ENCODE data around the gene OSBP2. TPM values are rescaled to one million over a fixed set of nuclear protein-coding genes. Genes with fewer than 3 reads are reported as not detected.
A peak's percentile ranks its signal among the peaks of the same experiment; 100 is the strongest.
"Not testable (repeated sequence)": the region's sequence is repeated elsewhere in the genome, so short reads cannot be mapped to it uniquely, and the experiment has no call there.

The OSBP2 gene
- polyA plus RNA-seq, 1 donor = 4.4 TPM

DNA sequence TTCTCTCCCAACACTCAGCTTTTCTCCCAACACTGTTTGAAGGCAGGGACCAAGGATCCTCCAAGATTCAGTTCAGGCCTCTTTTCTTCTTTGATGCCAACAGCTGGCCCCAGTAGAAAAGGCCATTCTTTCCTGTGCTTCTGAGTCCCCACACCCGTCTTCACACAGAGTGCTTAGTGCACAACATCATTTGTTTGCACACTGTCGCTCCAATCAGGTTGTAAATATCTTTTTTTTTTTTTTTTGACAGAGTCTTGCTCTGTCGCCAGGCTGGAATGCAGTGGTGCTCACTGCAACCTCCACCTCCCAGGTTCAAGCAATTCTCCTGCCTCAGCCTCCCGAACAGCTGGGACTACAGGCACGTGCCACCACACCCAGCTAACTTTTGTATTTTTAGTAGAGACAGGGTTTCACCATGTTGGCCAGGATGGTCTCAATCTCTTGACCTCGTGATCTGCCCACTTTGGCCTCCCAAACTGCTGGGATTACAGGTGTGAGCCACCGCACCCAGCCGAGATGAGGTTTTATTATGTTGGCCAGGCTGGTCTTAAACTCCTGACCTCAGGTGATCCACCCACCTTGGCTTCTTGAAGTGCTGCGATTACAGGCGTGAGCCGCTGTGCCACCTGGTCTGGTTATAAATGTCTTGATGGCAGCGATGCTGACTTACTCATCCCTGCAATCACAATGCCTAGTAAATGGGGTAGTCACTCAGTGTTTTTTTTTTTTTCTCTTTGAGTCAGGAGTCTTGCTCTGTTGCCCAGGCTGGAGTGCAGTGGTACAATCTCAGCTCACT, 14.6 kb upstream of the OSBP2 start:
- not testable (repeated sequence) for DNase-seq

DNA sequence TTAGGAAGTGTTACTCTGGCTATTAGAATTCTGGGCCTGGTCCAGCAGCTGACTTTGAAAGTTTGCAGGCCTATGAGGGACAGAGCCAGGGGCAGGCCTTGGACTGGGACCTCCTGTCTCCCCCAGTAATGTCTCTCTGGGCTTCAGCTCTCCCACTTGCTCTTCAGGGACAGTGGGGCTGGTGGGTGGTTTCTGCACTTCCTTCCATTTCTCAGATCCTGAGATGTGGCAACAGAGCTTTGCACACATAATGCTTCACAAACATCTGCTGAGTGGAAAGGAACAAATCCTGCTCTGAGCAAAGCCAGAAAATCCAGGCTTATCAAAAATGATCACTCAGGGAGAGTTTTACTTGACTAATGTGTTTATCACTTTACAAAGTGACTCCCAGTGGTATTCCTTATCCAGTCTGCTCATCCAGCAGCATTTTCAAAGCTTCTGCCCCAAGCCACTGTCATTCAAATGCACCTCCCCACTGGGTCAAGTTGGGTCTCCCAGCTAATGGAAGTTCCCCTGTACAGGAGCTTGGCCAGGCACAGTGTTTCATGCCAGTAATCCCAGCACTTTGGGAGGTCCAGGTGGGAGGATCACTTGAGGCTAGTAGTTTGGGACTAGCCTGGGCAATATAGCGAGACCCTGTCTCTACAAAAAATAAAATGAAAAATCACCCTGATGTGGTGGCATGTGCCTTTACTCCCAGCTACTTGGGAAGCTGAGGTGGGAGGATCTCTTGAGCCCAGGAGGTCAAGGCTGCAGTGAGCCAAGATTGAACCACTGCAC, 13.5 kb upstream of the OSBP2 start:
- no peak for DNase-seq

DNA sequence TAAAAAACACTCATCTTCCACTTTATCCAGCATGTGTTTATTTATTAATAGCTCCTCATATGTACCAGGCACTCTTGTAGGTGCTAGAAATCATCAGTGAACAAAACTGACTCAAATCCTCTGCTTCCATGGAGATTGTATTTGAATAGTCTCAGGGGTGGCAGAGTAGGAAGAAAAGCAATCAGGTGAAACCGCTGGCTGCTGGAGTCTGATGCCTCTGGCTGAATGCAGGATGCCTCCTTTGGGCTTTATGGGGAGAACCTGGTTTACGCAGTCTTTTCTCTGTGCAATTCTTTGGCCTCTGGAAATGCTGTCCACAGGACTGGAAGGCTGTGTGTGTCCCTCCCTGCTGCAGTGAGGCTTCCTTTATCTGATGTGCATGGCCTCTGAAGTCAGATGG, 12.8 kb upstream of the OSBP2 start:
- DNase-seq = no peak

DNA sequence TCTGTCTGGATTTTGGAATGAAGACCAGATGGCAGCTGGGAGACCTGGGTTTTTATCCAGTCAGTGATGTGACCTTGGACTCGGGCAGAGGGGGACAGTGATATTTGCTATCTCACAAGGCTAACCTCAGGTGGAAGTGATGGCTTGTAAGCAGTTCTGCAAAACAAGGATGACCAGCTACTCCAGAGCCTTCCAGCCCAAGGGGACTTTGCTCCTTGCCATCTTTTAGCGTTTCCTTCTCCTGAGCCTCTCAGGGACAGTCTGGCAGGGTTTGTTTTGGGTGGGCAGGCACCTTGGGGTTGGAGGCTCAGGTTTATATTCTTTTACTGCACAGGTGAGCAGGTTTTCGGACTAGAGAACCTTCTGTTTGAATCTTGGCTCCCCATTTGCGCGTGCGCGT, 9.5 kb upstream of the OSBP2 start:
- DNase-seq = no peak

- DNase-seq = no peak
Observed at GRCh38 chr22:30687358-30687757, 7.3 kb upstream of the OSBP2 start.

DNA sequence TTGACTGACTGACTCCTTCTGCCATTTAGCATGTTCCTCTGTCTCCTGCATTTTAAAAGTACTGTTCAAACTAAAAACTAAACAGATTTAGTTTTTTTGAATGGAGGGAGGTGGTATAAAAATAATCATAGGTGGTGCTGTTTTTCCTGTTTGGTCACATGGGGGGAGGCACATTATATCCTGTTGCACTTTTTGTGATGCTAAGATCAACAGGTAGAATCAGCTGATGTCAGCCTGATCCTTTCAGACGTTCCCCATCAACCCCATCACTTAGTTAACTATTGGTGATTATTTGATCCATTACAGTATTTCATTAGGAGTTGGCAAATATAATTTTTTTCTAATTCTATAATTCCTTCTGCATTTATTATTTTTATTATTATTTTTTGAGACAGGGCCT, 5.1 kb upstream of the OSBP2 start:
- no peak for DNase-seq

DNA sequence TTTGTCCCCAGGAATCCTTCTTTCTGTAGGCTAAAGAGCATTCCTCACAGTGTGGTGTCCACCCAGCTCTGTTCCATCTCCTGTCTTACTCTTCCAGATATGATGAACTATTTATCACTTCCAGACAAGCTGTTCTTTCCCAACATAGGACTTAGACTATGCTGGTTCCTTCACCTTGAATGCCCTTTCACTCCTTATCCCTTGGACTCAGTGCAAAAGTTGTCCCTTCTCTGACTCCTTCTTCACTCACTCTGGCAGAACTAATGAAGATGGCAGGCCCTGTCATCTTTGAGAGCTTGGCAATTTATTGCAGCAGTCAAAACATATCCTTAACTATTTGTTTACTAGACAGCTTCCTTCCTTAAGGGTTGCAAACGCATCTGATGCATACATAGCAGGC, 3.5 kb upstream of the OSBP2 start:
- DNase-seq = no peak

DNA sequence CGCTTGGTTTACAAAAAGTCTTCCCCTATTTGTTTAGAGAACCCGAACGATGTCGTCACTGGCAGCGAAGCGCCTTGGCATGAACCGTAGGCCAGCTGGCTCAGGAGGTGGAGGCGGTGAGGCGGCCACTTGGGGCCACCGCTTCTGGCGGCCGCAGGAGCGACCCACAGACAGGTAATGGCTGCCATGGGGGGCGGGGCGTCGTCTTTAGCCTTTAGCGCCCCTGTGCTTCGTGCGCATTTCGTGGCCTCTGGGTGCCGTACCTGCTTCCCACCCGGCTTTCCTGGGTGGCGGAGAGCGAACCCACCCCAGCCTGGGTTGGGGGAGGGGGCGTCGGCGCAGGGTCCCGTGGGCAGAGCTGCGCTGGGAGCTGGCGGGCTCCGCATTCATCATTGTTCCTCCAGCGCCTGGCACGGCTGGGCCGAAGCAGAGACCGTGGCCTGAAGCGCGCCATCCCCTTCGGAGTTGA, 469 bp upstream of the OSBP2 start:
- DNase-seq = peak; percentile 20

DNA sequence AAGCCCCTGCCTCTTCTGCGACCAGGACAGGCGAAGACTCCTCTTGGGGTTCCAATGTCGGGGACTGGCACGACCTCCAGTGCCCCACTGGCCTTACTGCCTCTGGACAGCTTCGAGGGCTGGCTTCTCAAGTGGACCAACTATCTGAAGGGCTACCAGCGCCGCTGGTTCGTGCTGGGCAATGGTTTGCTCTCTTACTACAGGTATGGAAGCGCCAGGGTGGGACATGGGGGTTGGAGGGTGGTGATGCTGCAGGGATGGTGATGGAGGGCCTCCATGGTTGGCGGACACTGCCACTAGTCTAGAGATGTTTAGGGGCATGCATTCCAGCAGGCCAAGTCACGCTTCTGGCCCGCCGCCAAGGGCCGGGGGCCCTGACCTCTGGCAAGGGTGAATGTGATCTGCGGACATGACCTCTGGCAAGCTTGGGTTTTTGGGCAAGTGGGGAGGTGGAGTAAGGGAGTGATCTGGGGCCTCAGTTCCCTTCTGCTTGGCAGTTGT, 727 bp downstream of the OSBP2 start:
- no peak for DNase-seq

GRCh38 chr22:30695871-30696655, 1.4 kb downstream of the OSBP2 start:
- no peak for DNase-seq

DNA sequence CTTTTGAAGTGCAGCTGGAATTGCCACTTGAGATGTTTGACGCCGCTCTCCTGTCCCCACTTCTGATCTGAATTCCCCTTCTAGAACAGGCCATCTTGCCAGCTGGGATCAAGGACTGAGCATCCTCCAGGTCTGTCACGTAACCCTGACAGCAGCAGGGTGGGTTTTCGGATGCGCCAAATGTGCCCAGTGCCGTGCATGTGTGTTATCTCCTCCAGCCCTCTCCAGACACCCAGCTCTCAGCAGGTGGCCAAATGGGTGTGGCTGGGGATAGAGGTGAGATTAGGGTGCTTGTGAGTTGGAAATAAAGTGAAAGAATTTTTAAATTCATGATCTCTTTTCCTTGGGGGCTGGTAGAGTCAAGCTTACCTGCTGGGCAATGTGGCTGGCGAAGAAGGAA, 3.3 kb downstream of the OSBP2 start:
- DNase-seq = no peak

- no peak for DNase-seq
Observed at GRCh38 chr22:30701872-30702271, 7.2 kb downstream of the OSBP2 start.

DNA sequence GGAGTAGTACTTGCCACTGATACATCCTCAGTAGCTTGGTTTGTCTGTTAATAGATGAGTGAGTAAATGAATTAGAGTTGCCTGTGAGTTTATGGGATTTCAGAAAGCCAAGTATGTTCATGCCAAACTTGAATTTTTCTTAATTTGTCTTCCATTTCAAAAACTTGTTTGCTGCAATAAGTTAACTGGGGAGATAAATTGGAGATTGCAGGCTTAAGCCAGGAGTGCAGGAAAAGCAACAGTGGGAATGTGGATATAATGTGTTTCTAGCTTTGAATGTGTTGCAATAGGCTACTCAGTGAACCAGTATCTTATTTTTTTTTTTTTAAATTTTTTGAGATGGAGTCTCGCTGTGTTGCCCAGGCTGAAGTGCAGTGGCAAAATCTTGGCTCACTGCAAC, 8.2 kb downstream of the OSBP2 start:
- no peak for DNase-seq

DNA sequence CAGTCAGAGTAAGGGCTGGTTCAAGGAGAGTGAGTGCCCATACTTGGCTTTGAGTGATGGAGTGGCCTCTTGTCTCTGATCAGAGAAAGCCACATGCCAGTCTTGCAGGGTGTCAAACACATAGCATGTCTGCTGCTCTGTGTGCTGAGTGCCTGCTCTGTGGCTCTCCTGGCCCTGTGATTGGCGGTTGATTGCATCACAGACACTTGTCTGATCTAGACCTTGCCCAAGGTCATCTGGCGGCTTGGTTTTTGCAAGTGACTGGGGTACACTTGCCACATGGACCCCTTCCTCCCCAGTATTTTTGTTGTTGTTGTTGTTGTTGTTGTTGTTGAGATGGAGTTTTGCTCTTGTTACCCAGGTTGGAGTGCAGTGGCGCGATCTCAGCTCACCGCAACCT, 10.3 kb downstream of the OSBP2 start:
- DNase-seq = no peak

- DNase-seq = no peak
Observed at GRCh38 chr22:30705710-30706651, 11.3 kb downstream of the OSBP2 start.

DNA sequence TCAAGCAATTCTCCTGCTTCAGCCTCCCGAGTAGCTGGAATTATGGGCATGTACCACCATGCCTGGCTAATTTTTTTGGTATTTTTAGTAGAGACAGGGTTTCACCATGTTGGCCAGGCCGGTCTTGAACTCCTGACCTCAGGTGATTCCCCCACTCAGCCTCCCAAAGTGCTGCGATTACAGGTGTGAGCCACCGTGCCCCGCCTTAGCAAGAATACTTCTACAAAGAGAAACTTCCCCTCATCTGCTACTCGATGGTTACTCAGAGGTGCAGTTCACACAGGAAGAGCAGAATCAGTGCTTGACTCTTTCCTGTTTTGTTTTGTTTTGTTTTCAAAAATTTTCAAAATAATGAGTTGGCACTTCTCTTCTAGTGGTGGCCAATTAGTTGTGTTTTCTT, 15.3 kb downstream of the OSBP2 start:
- DNase-seq = not testable (repeated sequence)

DNA sequence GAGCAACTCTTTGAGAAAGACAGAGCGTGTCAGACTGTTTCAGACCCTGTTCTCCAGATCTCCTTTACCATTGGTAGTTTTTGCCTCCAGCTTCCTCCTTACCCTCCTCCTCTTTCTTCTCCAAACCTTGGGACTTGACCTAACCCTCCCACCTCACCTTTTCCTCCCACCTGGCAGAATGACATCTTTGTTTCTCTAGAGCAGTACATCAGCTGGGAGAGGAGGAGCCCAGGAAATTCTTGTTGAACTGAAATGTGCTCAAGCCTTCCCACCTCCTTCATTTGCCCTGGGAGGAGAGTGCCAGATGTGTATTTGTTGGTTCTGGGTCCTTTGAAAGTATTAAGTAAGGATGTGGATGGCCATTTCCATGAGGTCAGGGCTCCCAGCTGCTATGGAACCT, 17.4 kb downstream of the OSBP2 start:
- DNase-seq = no peak

- no peak for DNase-seq
Observed at GRCh38 chr22:30714062-30714461, 19.4 kb downstream of the OSBP2 start.

GRCh38 chr22:30717331-30717921, 22.8 kb downstream of the OSBP2 start:
- no peak for DNase-seq

GRCh38 chr22:30717952-30718351, 23.3 kb downstream of the OSBP2 start:
- no peak for DNase-seq

DNA sequence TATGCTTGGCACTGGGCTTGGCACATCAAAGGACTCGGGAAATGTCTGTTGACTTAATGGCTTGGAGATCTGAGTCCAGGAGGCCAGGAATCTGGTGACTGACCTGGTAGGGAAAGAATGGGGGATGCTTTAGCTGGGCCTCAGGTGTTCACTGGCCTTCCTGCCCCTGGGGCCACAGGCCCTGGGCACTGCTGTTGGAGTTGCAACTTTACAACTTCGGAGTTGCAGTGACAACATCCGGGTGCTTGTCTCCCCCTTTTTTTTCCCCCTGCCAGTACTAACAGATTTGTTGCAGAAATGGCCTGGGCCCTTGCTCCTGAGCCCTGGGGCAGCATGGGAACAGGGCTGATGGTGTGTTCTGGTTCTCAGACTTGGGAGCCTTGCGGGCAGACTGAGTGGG, 23.8 kb downstream of the OSBP2 start:
- DNase-seq = no peak
